HUES6 (cell line): ENCODE measurements around the gene CHST13.

Experiments used
- H3K27ac ChIP-seq: 2 replicates; pipeline ENCODE4 v1.7.0; 2013; ENCODE audit warnings: low read depth, mild to moderate bottlenecking, low read length, inconsistent platforms
- H3K27me3 ChIP-seq: 2 replicates; pipeline ENCODE4 v1.6.1; 2013; ENCODE audit warnings: low read length; ENCODE audit not compliant: control insufficient read depth, insufficient read depth
- H3K36me3 ChIP-seq: 2 replicates; pipeline ENCODE4 v1.6.1; 2013; ENCODE audit warnings: low read length; ENCODE audit not compliant: control insufficient read depth, insufficient read depth
- H3K4me1 ChIP-seq: 2 replicates; pipeline ENCODE4 v1.6.1; 2013; ENCODE audit warnings: low read length; ENCODE audit not compliant: control insufficient read depth, insufficient read depth
- H3K4me3 ChIP-seq: 2 replicates; pipeline ENCODE4 v1.5.1; 2013; ENCODE audit warnings: low read depth, low read length
- H3K9ac ChIP-seq: one replicate; pipeline ENCODE4 v1.6.1; 2013; ENCODE audit warnings: mild to moderate bottlenecking, low read length
- H3K9me3 ChIP-seq: 2 replicates; pipeline ENCODE4 v1.6.1; 2013; ENCODE audit warnings: low read depth, low read length; ENCODE audit not compliant: control insufficient read depth, insufficient read depth

CHST13 gene

GRCh38 chr3:126518779-126519177 is 5.2 kb upstream of the CHST13 start:
- Histone ChIP-seq H3K9me3 (no peaks in the 10 kb centered on the region), H3K4me1 (peaks cover 4% of the 10 kb centered on the region), H3K9ac (no peak overlapping the region), H3K36me3 (no peaks in the 10 kb centered on the region), H3K4me3 (no peak overlapping the region), H3K27me3 (peaks cover 15% of the 10 kb centered on the region), H3K27ac (no peak overlapping the region)

GRCh38 chr3:126519506-126520455 is 4.2 kb upstream of the CHST13 start:
- Histone ChIP-seq H3K36me3 (no peaks in the 10 kb centered on the region), H3K27ac (no peak overlapping the region), H3K4me1 (peaks cover 8% of the 10 kb centered on the region), H3K4me3 (no peak overlapping the region), H3K9me3 (no peaks in the 10 kb centered on the region), H3K27me3 (peaks cover 25% of the 10 kb centered on the region), H3K9ac (no peak overlapping the region)

GRCh38 chr3:126521122-126521891 is 2.6 kb upstream of the CHST13 start:
- Histone ChIP-seq H3K27ac (no peak overlapping the region), H3K9me3 (no peaks in the 10 kb centered on the region), H3K4me3 (no peak overlapping the region), H3K9ac (no peak overlapping the region), H3K36me3 (no peaks in the 10 kb centered on the region), H3K27me3 (peaks cover 39% of the 10 kb centered on the region), H3K4me1 (peaks cover 8% of the 10 kb centered on the region)

- peaks cover 8% of the 10 kb centered on the region for H3K4me1 ChIP-seq
- no peak overlapping the region for H3K27ac ChIP-seq
- H3K9me3 ChIP-seq: no peaks in the 10 kb centered on the region
- no peak overlapping the region for H3K9ac ChIP-seq
- peaks cover 39% of the 10 kb centered on the region for H3K27me3 ChIP-seq
- no peaks in the 10 kb centered on the region for H3K36me3 ChIP-seq
- no peak overlapping the region for H3K4me3 ChIP-seq
Measured at GRCh38 chr3:126522363-126522788, 1.6 kb upstream of the CHST13 start.

GRCh38 chr3:126524429-126524988 is 554 bp downstream of the CHST13 start:
- Histone ChIP-seq H3K27ac (no peak overlapping the region), H3K4me3 (peak overlapping the region; percentile 73), H3K9ac (no peak overlapping the region), H3K9me3 (no peaks in the 10 kb centered on the region), H3K4me1 (peaks cover 8% of the 10 kb centered on the region), H3K27me3 (peaks cover 39% of the 10 kb centered on the region), H3K36me3 (no peaks in the 10 kb centered on the region)

GRCh38 chr3:126525091-126525852 is 1.3 kb downstream of the CHST13 start:
- peak overlapping the region; percentile 73 for H3K4me3 ChIP-seq
- no peaks in the 10 kb centered on the region for H3K9me3 ChIP-seq
- H3K4me1 ChIP-seq: peaks cover 8% of the 10 kb centered on the region
- no peaks in the 10 kb centered on the region for H3K36me3 ChIP-seq
- no peak overlapping the region for H3K9ac ChIP-seq
- peaks cover 39% of the 10 kb centered on the region for H3K27me3 ChIP-seq
- H3K27ac ChIP-seq: no peak overlapping the region

- H3K4me3 ChIP-seq: no peak overlapping the region
- H3K36me3 ChIP-seq: no peaks in the 10 kb centered on the region
- no peak overlapping the region for H3K9ac ChIP-seq
- H3K27ac ChIP-seq: no peak overlapping the region
- H3K9me3 ChIP-seq: no peaks in the 10 kb centered on the region
- peaks cover 39% of the 10 kb centered on the region for H3K27me3 ChIP-seq
- H3K4me1 ChIP-seq: peaks cover 8% of the 10 kb centered on the region
Measured at GRCh38 chr3:126525853-126526667, 2.1 kb downstream of the CHST13 start.

GRCh38 chr3:126526668-126527005 is 2.7 kb downstream of the CHST13 start:
- Histone ChIP-seq H3K4me1 (peaks cover 8% of the 10 kb centered on the region), H3K36me3 (no peaks in the 10 kb centered on the region), H3K4me3 (no peak overlapping the region), H3K9ac (no peak overlapping the region), H3K9me3 (no peaks in the 10 kb centered on the region), H3K27ac (no peak overlapping the region), H3K27me3 (peaks cover 39% of the 10 kb centered on the region)

- Histone ChIP-seq H3K27ac (no peak overlapping the region), H3K4me1 (peaks cover 8% of the 10 kb centered on the region), H3K9me3 (no peaks in the 10 kb centered on the region), H3K9ac (no peak overlapping the region), H3K36me3 (no peaks in the 10 kb centered on the region), H3K4me3 (no peak overlapping the region), H3K27me3 (peaks cover 39% of the 10 kb centered on the region)
Measured at GRCh38 chr3:126527006-126527405, 3.1 kb downstream of the CHST13 start.
